Muscle of arm (tissue), 14 donors: ENCODE results near the gene LIAS. TPM values are rescaled to one million over a fixed set of nuclear protein-coding genes. Genes with fewer than 3 reads are reported as not detected.
A peak's percentile ranks its signal among the peaks of the same experiment; 100 is the strongest.
"Not testable (repeated sequence)": the region's sequence is repeated elsewhere in the genome, so short reads cannot be mapped to it uniquely, and the experiment has no call there.

ENCODE experiments used
- DNase-seq: peaks from one replicate; pipeline ENCODE4 v3.0.0-alpha.2; 2013
- long read RNA-seq, 11 donors: transcript quantifications; one replicate each; lab custom pipeline, GENCODE V29; 2026
- polyA plus RNA-seq, 12 donors: library from polyadenylated mRNA; unstranded; fragments of 120-200 nt; gene quantifications; one replicate each; pipeline ENCODE4 v1.2.1, GENCODE V29; 2013; ENCODE audit not compliant: insufficient read length in 12 of 12

LIAS gene
- 10 to 100 TPM in 11 of 12 donors, not detected in 1; 21.5 to 41.6 (median 29.6) TPM for polyA plus RNA-seq
- long read RNA-seq, donor 1, full-length matches to known transcripts, result 9 of 16 reads
- long read RNA-seq, donor 1, partial matches to known transcripts, result 7 of 16 reads
- long read RNA-seq, donor 1, other reads (novel, unspliced or antisense), result 0 of 16 reads
- long read RNA-seq, donor 2, full-length matches to known transcripts, result 10 of 16 reads
- long read RNA-seq, donor 2, partial matches to known transcripts, result 6 of 16 reads
- long read RNA-seq, donor 2, other reads (novel, unspliced or antisense), result 0 of 16 reads
- long read RNA-seq, donor 3, full-length matches to known transcripts, result 4 of 4 reads
- long read RNA-seq, donor 3, partial matches to known transcripts, result 0 of 4 reads
- long read RNA-seq, donor 3, other reads (novel, unspliced or antisense), result 0 of 4 reads
- long read RNA-seq, donor 4, result 0 reads
- long read RNA-seq, donor 5, full-length matches to known transcripts, result 6 of 6 reads
- long read RNA-seq, donor 5, partial matches to known transcripts, result 0 of 6 reads
- long read RNA-seq, donor 5, other reads (novel, unspliced or antisense), result 0 of 6 reads
- long read RNA-seq, donor 6, full-length matches to known transcripts, result 3 of 3 reads
- long read RNA-seq, donor 6, partial matches to known transcripts, result 0 of 3 reads
- long read RNA-seq, donor 6, other reads (novel, unspliced or antisense), result 0 of 3 reads
- long read RNA-seq, donor 7, full-length matches to known transcripts, result 3 of 3 reads
- long read RNA-seq, donor 7, partial matches to known transcripts, result 0 of 3 reads
- long read RNA-seq, donor 7, other reads (novel, unspliced or antisense), result 0 of 3 reads
- long read RNA-seq, donor 8, full-length matches to known transcripts, result 10 of 15 reads
- long read RNA-seq, donor 8, partial matches to known transcripts, result 5 of 15 reads
- long read RNA-seq, donor 8, other reads (novel, unspliced or antisense), result 0 of 15 reads
- long read RNA-seq, donor 9, full-length matches to known transcripts, result 3 of 3 reads
- long read RNA-seq, donor 9, partial matches to known transcripts, result 0 of 3 reads
- long read RNA-seq, donor 9, other reads (novel, unspliced or antisense), result 0 of 3 reads
- long read RNA-seq, donor 10, full-length matches to known transcripts, result 4 of 4 reads
- long read RNA-seq, donor 10, partial matches to known transcripts, result 0 of 4 reads
- long read RNA-seq, donor 10, other reads (novel, unspliced or antisense), result 0 of 4 reads
- long read RNA-seq, donor 11, full-length matches to known transcripts, result 4 of 4 reads
- long read RNA-seq, donor 11, partial matches to known transcripts, result 0 of 4 reads
- long read RNA-seq, donor 11, other reads (novel, unspliced or antisense), result 0 of 4 reads

GRCh38 chr4:39458505-39459300, at the start of gene LIAS, which contains the start of gene RPL9:
Gene LIAS, plus strand, starts transcription at chr4:39459056. Its CDS starts 62 bp downstream, at chr4:39459118.
Gene RPL9, minus strand, starts transcription at chr4:39458922. Its CDS starts 483 bp downstream, at chr4:39458439.
- DNase-seq, result peak; percentile 99

DNA sequence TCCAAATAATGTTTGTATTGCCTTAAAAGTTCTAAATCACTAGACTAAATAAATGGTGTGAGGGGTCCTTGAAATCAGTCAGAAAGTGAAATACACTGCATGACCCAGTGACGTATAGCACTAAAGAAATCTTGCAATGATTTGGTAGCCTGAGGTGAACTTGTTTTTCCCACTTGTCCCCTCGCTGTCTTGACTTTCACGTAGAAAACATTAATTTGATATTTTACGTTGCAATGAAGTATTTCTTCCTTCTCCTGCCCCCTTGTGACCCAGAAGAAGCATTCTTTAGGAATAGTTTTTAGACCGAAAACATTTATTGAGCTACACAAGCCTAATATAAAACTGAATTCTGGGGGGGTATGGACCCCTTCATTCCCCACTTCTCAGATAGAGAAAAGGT, 48.4 kb upstream of the LIAS start:
- no peak for DNase-seq

DNA sequence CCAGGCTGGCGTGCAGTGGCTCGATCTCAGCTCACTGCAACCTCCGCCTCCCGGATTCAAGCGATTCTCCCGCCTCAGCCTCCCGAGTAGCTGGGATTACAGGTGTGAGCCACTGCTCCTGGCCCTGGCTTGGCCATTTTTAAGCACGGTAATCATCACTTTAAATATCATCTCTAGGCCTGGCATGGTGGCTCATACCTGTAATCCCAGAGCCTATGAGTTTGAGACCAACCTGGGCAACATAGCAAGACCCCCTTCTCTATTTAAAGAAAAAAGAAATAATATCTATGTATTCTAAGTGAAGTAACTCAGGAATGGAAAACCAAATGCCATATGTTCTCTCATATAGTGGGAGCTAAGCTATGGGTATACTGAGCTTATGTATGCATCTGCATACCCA, 47.3 kb upstream of the LIAS start:
- DNase-seq, result not testable (repeated sequence)

DNA sequence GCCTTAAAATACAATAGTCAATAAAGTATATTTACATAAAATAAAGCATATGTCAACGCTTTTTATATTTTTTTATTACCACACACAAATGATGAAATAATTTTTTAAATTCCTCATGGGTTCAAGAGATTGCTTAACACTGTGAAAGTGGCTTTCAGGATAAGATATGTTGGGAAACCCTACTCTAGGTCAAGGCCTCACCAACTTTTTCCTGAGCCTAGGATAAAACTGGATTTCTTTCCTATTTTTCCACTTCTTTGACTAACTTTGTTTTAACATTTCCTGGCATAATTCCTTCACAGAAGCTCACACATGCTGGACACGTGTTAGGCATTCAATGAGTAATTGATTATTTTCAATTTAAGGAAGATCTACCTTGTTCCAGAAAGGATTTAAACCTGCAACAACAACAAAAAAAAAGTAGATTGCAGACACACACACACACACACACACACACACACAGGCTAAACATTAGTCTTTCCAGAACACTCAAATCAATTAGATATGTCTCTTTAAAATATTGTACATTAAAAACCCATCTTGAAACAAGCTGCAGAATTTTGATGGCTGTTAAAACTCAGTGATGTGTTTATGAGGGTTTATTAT, 43.1 kb upstream of the LIAS start:
- no peak for DNase-seq

DNA sequence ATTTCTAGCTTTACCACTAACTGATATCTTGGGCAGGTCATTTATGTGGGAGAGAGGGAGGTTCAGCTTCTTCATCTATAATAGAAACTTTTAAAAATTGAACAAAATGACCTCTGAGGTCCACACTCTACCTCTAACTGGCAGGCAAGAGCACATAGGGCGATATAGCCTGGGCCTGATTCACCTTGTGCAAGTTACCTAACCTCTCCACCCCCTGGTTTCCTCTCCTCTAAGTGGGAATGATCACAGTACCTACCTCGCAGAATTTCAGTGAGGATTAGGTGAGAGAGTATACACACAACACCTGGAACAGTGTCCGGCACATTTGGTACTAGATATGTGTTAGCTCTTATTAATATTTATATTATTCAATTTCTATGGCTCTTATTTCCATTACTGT, 36.6 kb upstream of the LIAS start:
- no peak for DNase-seq

DNA sequence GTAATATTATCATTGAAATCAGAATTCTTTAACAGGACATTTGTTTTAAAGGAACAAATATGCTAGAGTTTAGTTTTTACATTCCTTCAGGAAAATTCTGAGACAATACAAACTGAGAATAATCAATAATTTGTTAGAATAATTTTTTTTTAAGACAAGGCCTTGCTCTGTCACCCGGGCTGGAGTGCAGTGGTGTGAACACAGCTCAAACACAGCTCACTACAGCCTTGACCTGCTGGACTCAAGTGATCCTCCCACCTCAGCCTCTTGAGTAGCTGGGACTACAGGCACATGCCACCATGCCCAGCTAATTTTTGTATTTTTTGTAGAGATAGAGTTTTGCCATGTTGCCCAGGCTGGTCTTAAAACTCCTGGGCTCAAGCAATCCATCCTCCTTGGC, 33.6 kb upstream of the LIAS start:
- DNase-seq, result not testable (repeated sequence)

DNA sequence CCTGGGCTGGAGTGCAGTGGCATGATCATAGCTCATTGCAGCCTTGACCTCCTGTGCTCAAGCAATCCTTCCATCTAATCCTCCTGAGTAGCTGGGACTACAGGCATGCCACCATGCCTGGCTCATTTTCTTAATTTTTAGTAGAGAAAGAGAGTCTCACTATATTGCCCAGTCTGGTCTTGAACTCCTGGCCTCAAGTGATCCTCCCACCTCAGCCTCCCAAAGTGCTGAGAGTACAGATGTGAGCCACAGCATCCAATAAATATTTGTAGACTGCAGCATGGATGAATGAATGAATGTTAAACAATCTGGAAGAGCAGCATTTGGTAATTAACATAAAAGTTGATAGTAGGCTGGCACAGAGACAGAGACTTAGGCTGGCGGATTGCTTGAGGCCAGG, 32.1 kb upstream of the LIAS start:
- DNase-seq, result no peak

GRCh38 chr4:39427520-39428114, 31.2 kb upstream of the LIAS start:
- DNase-seq, result no peak

DNA sequence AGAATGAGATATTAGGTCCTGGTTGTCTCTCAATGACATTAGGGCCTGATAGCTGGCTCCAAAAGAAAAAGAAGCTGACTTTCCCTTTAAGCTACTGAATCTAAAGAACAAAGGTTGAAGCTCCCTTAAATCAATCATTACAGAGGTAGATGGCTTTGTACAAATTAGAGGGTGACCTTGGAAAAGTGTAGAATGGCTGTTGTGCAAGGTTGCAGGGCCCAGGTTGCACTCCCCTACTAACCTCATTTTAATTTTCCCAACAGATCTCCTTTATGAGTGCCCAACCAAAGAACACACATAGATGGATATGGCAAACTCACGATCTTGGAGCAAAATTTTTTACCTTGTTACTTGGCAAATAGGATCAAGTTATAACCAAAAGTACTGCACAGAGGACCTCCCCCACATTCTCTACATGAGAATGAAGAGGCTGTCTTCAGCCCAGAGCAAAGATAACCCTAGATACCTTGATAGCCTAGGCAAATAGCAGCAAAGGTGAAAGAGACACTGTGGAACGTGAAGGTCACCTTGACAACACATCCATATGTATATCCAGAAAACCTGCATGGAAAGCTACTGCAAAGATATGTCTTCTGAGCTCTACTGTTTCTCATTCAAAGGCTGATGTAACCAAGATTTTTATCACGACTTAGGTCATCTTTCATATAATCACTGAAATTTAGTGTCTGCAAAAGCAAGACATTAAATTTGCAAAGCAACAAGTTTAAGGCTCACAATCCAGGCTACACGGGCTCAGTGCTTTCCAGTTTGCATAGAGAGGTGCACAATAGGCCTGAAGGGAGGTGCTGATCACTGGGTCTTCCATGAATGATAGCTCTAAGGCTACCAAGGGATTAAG, 29.2 kb upstream of the LIAS start:
- no peak for DNase-seq

DNA sequence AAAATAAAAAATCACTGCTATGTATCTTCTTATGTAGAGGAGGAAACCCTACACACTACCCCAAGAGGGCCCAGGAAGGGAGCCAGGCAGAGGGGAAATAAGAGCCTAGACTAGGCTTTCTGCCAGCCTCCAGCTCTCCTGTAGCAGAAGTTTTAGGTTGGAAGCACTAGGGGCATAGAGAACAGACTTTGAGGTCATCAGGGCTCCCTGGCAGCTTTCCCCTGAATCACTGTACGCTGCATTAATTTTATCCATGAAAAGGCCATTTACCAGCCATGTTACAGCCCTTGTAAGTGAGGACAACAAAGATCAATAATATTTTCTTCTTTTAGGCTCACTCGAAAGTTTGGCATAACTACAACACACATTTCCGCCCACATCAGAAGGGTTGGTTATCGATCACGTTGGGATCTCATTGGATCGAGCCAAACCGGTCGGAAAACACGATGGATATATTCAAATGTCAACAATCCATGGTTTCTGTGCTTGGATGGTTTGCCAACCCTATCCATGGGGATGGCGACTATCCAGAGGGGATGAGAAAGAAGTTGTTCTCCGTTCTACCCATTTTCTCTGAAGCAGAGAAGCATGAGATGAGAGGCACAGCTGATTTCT, 24.9 kb upstream of the LIAS start:
- no peak for DNase-seq

- no peak for DNase-seq
Measured at GRCh38 chr4:39435659-39436563, 22.9 kb upstream of the LIAS start.

GRCh38 chr4:39441593-39441992, 17.3 kb upstream of the LIAS start:
- no peak for DNase-seq

GRCh38 chr4:39442998-39443397, 15.9 kb upstream of the LIAS start:
- DNase-seq, result no peak

GRCh38 chr4:39446483-39446841, 12.4 kb upstream of the LIAS start:
- no peak for DNase-seq

DNA sequence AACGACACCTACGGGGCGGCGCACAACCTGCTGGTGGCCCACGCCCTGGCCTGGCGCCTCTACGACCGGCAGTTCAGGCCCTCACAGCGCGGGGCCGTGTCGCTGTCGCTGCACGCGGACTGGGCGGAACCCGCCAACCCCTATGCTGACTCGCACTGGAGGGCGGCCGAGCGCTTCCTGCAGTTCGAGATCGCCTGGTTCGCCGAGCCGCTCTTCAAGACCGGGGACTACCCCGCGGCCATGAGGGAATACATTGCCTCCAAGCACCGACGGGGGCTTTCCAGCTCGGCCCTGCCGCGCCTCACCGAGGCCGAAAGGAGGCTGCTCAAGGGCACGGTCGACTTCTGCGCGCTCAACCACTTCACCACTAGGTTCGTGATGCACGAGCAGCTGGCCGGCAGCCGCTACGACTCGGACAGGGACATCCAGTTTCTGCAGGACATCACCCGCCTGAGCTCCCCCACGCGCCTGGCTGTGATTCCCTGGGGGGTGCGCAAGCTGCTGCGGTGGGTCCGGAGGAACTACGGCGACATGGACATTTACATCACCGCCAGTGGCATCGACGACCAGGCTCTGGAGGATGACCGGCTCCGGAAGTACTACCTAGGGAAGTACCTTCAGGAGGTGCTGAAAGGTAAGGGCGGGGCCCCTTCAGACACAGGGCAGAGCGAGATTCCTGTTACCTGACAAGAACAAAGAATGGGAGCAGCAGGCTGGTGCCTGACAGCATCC, 11.8 kb upstream of the LIAS start:
- DNase-seq, result peak; percentile 46

GRCh38 chr4:39450618-39451017, 8.2 kb upstream of the LIAS start:
- DNase-seq, result no peak
